Transverse colon (tissue), 4 donors: ENCODE data around the gene MCC.

ENCODE experiments used
- POLR2A ChIP-seq: fragments of 450-650 bp; IDR thresholded peaks from one replicate; pipeline ENCODE4 v1.6.1; 2016; ENCODE audit warnings: antibody characterized with exemption, mild to moderate bottlenecking, moderate library complexity
- POLR2AphosphoS5 ChIP-seq, 3 donors: sonication (generic); formaldehyde crosslinking; IDR thresholded peaks; one replicate each; pipeline ENCODE4 v1.6.1; 2016; ENCODE audit warnings: antibody characterized with exemption in 3 of 3
- TF ChIP-seq, protein P1 (sequence below), 5 experiments: fragments of 200-600 bp in 3 of 5; fragments of 450-650 bp in 2 of 5; sonication (generic) in 3 of 5; IDR thresholded peaks; 1 replicate in 2 of 5; 2 replicates in 3 of 5; pipeline ENCODE4 v1.5.1; 2016 to 2017; ENCODE audit warnings: antibody characterized with exemption in 5 of 5, inconsistent platforms in 3 of 5, mild to moderate bottlenecking in 2 of 5, moderate library complexity in 1 of 5

DNA sequence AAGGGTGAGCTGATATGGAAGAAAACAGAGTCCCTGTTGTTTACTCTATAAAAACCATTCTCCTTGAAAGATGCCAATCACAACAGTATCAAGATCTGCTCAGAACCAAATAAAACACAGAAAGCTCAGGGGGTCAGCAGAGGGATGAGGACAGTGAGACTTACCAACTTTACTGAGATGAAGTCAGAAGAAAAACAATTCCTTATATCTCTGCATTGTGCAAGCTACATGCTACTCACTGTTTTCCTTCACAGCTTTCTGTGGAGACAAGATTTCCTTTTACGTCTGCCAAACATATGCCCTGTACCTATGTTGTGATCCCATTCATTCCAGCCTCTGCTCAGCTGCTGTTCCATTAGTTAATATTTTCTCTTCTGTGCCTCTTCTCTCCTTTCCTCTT, 239.0 kb downstream of the MCC start:
- no peak for TF ChIP-seq POLR2AphosphoS5 (IDR thresholded peaks at IDR 0.05)
- TF ChIP-seq POLR2A, result no peak
- TF ChIP-seq, protein P1, sequence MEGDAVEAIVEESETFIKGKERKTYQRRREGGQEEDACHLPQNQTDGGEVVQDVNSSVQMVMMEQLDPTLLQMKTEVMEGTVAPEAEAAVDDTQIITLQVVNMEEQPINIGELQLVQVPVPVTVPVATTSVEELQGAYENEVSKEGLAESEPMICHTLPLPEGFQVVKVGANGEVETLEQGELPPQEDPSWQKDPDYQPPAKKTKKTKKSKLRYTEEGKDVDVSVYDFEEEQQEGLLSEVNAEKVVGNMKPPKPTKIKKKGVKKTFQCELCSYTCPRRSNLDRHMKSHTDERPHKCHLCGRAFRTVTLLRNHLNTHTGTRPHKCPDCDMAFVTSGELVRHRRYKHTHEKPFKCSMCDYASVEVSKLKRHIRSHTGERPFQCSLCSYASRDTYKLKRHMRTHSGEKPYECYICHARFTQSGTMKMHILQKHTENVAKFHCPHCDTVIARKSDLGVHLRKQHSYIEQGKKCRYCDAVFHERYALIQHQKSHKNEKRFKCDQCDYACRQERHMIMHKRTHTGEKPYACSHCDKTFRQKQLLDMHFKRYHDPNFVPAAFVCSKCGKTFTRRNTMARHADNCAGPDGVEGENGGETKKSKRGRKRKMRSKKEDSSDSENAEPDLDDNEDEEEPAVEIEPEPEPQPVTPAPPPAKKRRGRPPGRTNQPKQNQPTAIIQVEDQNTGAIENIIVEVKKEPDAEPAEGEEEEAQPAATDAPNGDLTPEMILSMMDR (IDR thresholded peaks at IDR 0.05), result no peak
